Peyer's patch (tissue), 4 donors: ENCODE data around the gene CEMIP. TPM values are rescaled to one million over a fixed set of nuclear protein-coding genes. Genes with fewer than 3 reads are reported as not detected.
A peak's percentile ranks its signal among the peaks of the same experiment; 100 is the strongest.

ENCODE experiments used
- DNase-seq, 3 donors: peaks; one replicate each; pipeline ENCODE4 v3.0.0-alpha.2; 2017 to 2019
- H3K27ac ChIP-seq, 4 donors: fragments of 200-600 bp; sonication (generic); one replicate each; pipeline ENCODE4 v1.5.1; 2016 to 2019
- H3K27me3 ChIP-seq, 2 donors: fragments of 200-600 bp; sonication (generic); one replicate each; pipeline ENCODE4 v1.5.1; 2019
- H3K36me3 ChIP-seq, 3 donors: fragments of 200-600 bp; sonication (generic); one replicate each; pipeline ENCODE4 v1.5.1; 2016 to 2019
- H3K4me1 ChIP-seq, 4 donors: fragments of 200-600 bp; sonication (generic); one replicate each; pipeline ENCODE4 v1.5.1; 2016 to 2019
- H3K4me3 ChIP-seq, 4 donors: fragments of 200-600 bp; sonication (generic); 1 replicate in 3 of 4; 2 replicates in 1 of 4; pipeline ENCODE4 v1.5.1; 2016 to 2019; ENCODE audit warnings: mild to moderate bottlenecking in 1 of 4
- H3K9me3 ChIP-seq, 4 donors: fragments of 200-600 bp; sonication (generic); one replicate each; pipeline ENCODE4 v1.5.1; 2016 to 2019; ENCODE audit warnings: mild to moderate bottlenecking in 1 of 4
- CTCF ChIP-seq, 6 experiments: fragments of 450-650 bp in 4 of 6; fragments of 200-600 bp in 2 of 6; sonication (generic) in 1 of 6; IDR thresholded peaks; one replicate each; pipeline ENCODE4 v1.5.1; 2017 to 2019; ENCODE audit warnings: antibody characterized with exemption in 6 of 6, mild to moderate bottlenecking in 3 of 6, moderate library complexity in 1 of 6
- POLR2A ChIP-seq, 2 donors: fragments of 450-650 bp; IDR thresholded peaks; one replicate each; pipeline ENCODE4 v1.5.1; 2017; ENCODE audit warnings: antibody characterized with exemption in 2 of 2, mild to moderate bottlenecking in 2 of 2, moderate library complexity in 2 of 2
- total RNA-seq, 4 donors: library from RNA; depleted of rRNA; stranded (reverse); fragments of >200 nt; gene quantifications; one replicate each; pipeline ENCODE4 v1.1.0, GENCODE V29; 2016

Gene CEMIP
- total RNA-seq, 4 donors from 2014 or later = 0.27 to 0.83 (median 0.57) TPM; not detected in 1

GRCh38 chr15:80775338-80775737, 3.8 kb upstream of the CEMIP start:
- Histone ChIP-seq H3K36me3 (no peaks in the 10 kb centered on the region), H3K4me3 (no peak overlapping the region), H3K27me3 (peaks cover 0 to 1% of the 10 kb centered on the region in 2 donors), H3K9me3 (no peaks in the 10 kb centered on the region), H3K4me1 (peaks cover 0 to 25% (median 6%) of the 10 kb centered on the region in 4 donors), H3K27ac (no peak overlapping the region)
- no peak for DNase-seq
- no peak for TF ChIP-seq POLR2A (IDR thresholded peaks at IDR 0.05)
- TF ChIP-seq CTCF (IDR thresholded peaks at IDR 0.05) = no peak

- TF ChIP-seq CTCF (IDR thresholded peaks at IDR 0.05) = peak; percentile 8 to 90 (median 78)
- TF ChIP-seq POLR2A (IDR thresholded peaks at IDR 0.05) = no peak
Measured at GRCh38 chr15:80776420-80777045, 2.6 kb upstream of the CEMIP start.

GRCh38 chr15:80777137-80777536, 2.0 kb upstream of the CEMIP start:
- Histone ChIP-seq H3K4me3 (no peak overlapping the region), H3K4me1 (peaks cover 0 to 30% (median 6%) of the 10 kb centered on the region in 4 donors), H3K9me3 (no peaks in the 10 kb centered on the region), H3K36me3 (no peaks in the 10 kb centered on the region), H3K27ac (no peak overlapping the region), H3K27me3 (peaks cover 0 to 6% of the 10 kb centered on the region in 2 donors)
- no peak for TF ChIP-seq POLR2A (IDR thresholded peaks at IDR 0.05)
- TF ChIP-seq CTCF (IDR thresholded peaks at IDR 0.05) = no peak
- peak in 1 of 3 donors; percentile 51 for DNase-seq

More at GRCh38 chr15:80776420-80777045, 2.6 kb upstream of the CEMIP start:
- peak; percentile 37 to 84 (median 65) for DNase-seq
- Histone ChIP-seq H3K4me3 (no peak overlapping the region), H3K36me3 (no peaks in the 10 kb centered on the region), H3K27me3 (peaks cover 0 to 6% of the 10 kb centered on the region in 2 donors), H3K4me1 (peaks cover 0 to 30% (median 6%) of the 10 kb centered on the region in 4 donors), H3K9me3 (no peaks in the 10 kb centered on the region), H3K27ac (no peak overlapping the region)

DNA sequence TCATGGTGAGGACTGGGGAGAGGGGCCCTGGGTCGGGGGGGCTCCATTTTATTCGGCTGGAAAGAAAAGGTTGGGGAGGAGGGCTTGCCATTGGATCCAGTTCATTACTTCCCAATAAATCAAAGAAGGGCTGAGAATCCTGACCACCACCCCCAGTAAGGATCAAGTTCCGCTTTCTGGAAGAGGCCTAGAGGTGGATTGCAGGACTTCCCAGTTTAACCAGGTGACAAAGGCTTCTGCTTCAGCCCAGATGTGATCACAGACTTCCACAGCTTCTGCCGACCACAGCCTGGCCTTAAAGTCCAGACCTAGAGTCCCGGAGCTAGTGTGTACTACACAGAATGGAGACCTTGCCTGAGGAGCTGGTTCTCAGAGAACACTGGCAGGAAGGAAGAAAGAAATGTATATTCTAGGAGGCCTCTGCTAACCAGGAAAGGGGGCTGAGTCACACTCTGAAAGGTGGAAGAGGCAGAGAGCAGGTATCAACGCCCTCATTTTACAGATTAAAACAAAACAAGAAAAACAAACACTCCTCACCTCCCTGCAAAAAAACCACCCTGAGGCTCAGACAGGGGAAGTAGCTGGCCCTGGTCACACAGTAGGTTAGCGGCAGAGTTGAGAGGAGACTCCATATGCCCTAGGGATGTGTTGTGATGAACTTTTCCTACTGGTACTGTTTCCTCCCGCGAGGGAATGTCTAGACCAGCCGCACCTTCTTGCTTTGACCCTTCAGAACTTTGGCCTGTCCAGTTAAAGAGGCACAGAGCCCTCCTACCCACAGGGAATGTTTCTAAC, 1.1 kb upstream of the CEMIP start:
- Histone ChIP-seq H3K36me3 (no peaks in the 10 kb centered on the region), H3K4me3 (no peak overlapping the region), H3K9me3 (no peaks in the 10 kb centered on the region), H3K27ac (no peak overlapping the region), H3K4me1 (peaks cover 0 to 30% (median 6%) of the 10 kb centered on the region in 4 donors), H3K27me3 (peaks cover 0 to 6% of the 10 kb centered on the region in 2 donors)
- TF ChIP-seq CTCF (IDR thresholded peaks at IDR 0.05) = no peak
- no peak for TF ChIP-seq POLR2A (IDR thresholded peaks at IDR 0.05)
- DNase-seq = no peak

DNA sequence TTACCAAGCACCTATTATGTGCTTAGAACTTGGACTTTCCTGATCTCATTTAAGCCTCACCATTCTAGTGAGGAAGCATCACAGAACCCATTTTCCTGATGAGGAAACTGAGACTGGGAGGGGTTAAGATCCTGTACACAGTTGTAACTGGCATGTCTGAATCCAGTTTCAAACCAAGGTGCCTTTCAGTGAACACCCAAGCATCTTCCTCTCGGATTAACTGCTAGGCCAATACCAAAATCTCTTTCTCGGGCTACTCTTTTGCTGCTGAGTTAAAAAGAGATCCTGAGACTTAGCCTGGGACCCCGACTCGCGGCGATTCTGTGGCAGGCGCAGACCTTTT, 578 bp upstream of the CEMIP start:
- TF ChIP-seq CTCF (IDR thresholded peaks at IDR 0.05) = no peak
- no peak for TF ChIP-seq POLR2A (IDR thresholded peaks at IDR 0.05)
- Histone ChIP-seq H3K4me1 (peaks cover 0 to 30% (median 6%) of the 10 kb centered on the region in 4 donors), H3K36me3 (no peaks in the 10 kb centered on the region), H3K4me3 (peak overlapping the region in 1 of 4 donors; percentile 55), H3K27ac (no peak overlapping the region), H3K9me3 (no peaks in the 10 kb centered on the region), H3K27me3 (peaks cover 0 to 6% of the 10 kb centered on the region in 2 donors)
- DNase-seq = no peak
